H9 (cell line): Measurements from ENCODE around the gene ZNG1F. TPM values are rescaled to one million over a fixed set of nuclear protein-coding genes. Genes with fewer than 3 reads are reported as not detected.
"Not testable (repeated sequence)": the region's sequence is repeated elsewhere in the genome, so short reads cannot be mapped to it uniquely, and the experiment has no call there.

Experiments used
- DNase-seq: peaks from one replicate; pipeline ENCODE4 v3.0.0-alpha.2; 2017
- H2AFZ ChIP-seq: one replicate; pipeline ENCODE4 v1.6.1; 2013; ENCODE audit warnings: mild to moderate bottlenecking, low read length, control low read depth, moderate library complexity
- H2AK5ac ChIP-seq: 2 replicates; pipeline ENCODE4 v1.6.1; 2013; ENCODE audit warnings: low read length, control low read depth, mixed read lengths; ENCODE audit not compliant: insufficient read length
- H2BK120ac ChIP-seq: one replicate; pipeline ENCODE4 v1.6.1; 2013; ENCODE audit warnings: low read depth, mild to moderate bottlenecking, low read length, control low read depth, inconsistent platforms; ENCODE audit not compliant: poor library complexity, severe bottlenecking
- H2BK12ac ChIP-seq: 2 replicates; pipeline ENCODE4 v1.6.1; 2013; ENCODE audit warnings: low read length, control low read depth, mixed read lengths, low read depth; ENCODE audit not compliant: insufficient read length
- H2BK15ac ChIP-seq: 2 replicates; pipeline ENCODE4 v1.6.1; 2013; ENCODE audit warnings: low read depth, low read length, control low read depth
- H2BK20ac ChIP-seq: one replicate; pipeline ENCODE4 v1.6.1; 2013; ENCODE audit warnings: low read depth, mild to moderate bottlenecking, low read length, control low read depth, inconsistent platforms; ENCODE audit not compliant: poor library complexity, severe bottlenecking
- H2BK5ac ChIP-seq: 2 replicates; pipeline ENCODE4 v1.6.1; 2013; ENCODE audit warnings: low read length, control low read depth, mixed read lengths; ENCODE audit not compliant: insufficient read length
- H3K14ac ChIP-seq: 2 replicates; pipeline ENCODE4 v1.6.1; 2013; ENCODE audit warnings: low read length, control low read depth; ENCODE audit not compliant: insufficient read depth
- H3K18ac ChIP-seq: 2 replicates; pipeline ENCODE4 v1.6.1; 2013; ENCODE audit warnings: low read depth, mild to moderate bottlenecking, mixed read lengths, low read length, control low read depth; ENCODE audit not compliant: insufficient read length
- H3K23ac ChIP-seq: 2 replicates; pipeline ENCODE4 v1.6.1; 2013; ENCODE audit warnings: low read length, control low read depth, mixed read lengths, low read depth; ENCODE audit not compliant: insufficient read length
- H3K23me2 ChIP-seq: 2 replicates; pipeline ENCODE4 v1.6.1; 2013; ENCODE audit warnings: low read depth, mild to moderate bottlenecking, mixed read lengths, low read length, control low read depth; ENCODE audit not compliant: insufficient read length, poor library complexity, severe bottlenecking
- H3K27ac ChIP-seq: 2 replicates; pipeline ENCODE4 v1.5.1; 2013; ENCODE audit warnings: low read length, control low read depth, mixed read lengths, low read depth; ENCODE audit not compliant: insufficient read length
- H3K27me3 ChIP-seq: 2 replicates; pipeline ENCODE4 v1.6.1; 2013; ENCODE audit warnings: low read length, control low read depth, inconsistent platforms; ENCODE audit not compliant: insufficient read depth
- H3K4ac ChIP-seq: 2 replicates; pipeline ENCODE4 v1.6.1; 2013; ENCODE audit warnings: low read depth, mild to moderate bottlenecking, control low read depth, inconsistent platforms, low read length, moderate library complexity
- H3K4me1 ChIP-seq: 2 replicates; pipeline ENCODE4 v1.6.1; 2013; ENCODE audit warnings: low read length, control low read depth, inconsistent platforms; ENCODE audit not compliant: insufficient read depth
- H3K4me2 ChIP-seq: 2 replicates; pipeline ENCODE4 v1.6.1; 2013; ENCODE audit warnings: low read length, control low read depth, mixed read lengths; ENCODE audit not compliant: insufficient read length, insufficient read depth
- H3K56ac ChIP-seq: 2 replicates; pipeline ENCODE4 v1.6.1; 2013; ENCODE audit warnings: low read depth, mild to moderate bottlenecking, mixed read lengths, low read length, control low read depth; ENCODE audit not compliant: insufficient read length
- H3K79me1 ChIP-seq: 2 replicates; pipeline ENCODE4 v1.6.1; 2013; ENCODE audit warnings: low read depth, mild to moderate bottlenecking, moderate library complexity, low read length, control low read depth, inconsistent platforms; ENCODE audit not compliant: insufficient read depth, poor library complexity, severe bottlenecking
- H3K79me2 ChIP-seq: 2 replicates; pipeline ENCODE4 v1.6.1; 2013; ENCODE audit warnings: low read length, control low read depth, inconsistent platforms; ENCODE audit not compliant: insufficient read depth
- H3K9ac ChIP-seq: 2 replicates; pipeline ENCODE4 v1.6.1; 2013; ENCODE audit warnings: low read length, control low read depth, mixed read lengths; ENCODE audit not compliant: insufficient read length; ENCODE audit errors: extremely low read depth
- H3K9me3 ChIP-seq: one replicate; pipeline ENCODE4 v1.6.1; 2013; ENCODE audit warnings: low read depth, low read length, inconsistent platforms; ENCODE audit not compliant: control insufficient read depth
- H3T11ph ChIP-seq: one replicate; pipeline ENCODE4 v1.6.1; 2013; ENCODE audit warnings: mild to moderate bottlenecking, low read length, control low read depth, inconsistent platforms
- H4K20me1 ChIP-seq: one replicate; pipeline ENCODE4 v1.6.1; 2013; ENCODE audit not compliant: control insufficient read depth, insufficient read length, insufficient read depth
- H4K5ac ChIP-seq: 2 replicates; pipeline ENCODE4 v1.6.1; 2013; ENCODE audit warnings: low read depth, mild to moderate bottlenecking, mixed read lengths, low read length, control low read depth; ENCODE audit not compliant: insufficient read length
- H4K8ac ChIP-seq: replicated peaks from 2 replicates; pipeline ENCODE4 v1.6.1; 2013; ENCODE audit warnings: low read length, control low read depth, mixed read lengths, low read depth; ENCODE audit not compliant: insufficient read length
- H4K91ac ChIP-seq: 2 replicates; pipeline ENCODE4 v1.6.1; 2013; ENCODE audit warnings: low read depth, mild to moderate bottlenecking, moderate library complexity, mixed read lengths, low read length, control low read depth; ENCODE audit not compliant: insufficient read length
- H3K27ac Mint-ChIP-seq, 3 experiments: 2 replicates in 2 of 3; 3 replicates in 1 of 3; pipeline ENCODE4 v1.8.0; 2020 to 2021; ENCODE audit warnings: mixed read lengths in 3 of 3, mild to moderate bottlenecking in 1 of 3, moderate library complexity in 1 of 3
- H3K27me3 Mint-ChIP-seq: 2 replicates; pipeline ENCODE4 v1.8.0; 2021; ENCODE audit warnings: low read depth, mild to moderate bottlenecking, moderate library complexity, mixed read lengths
- H3K36me3 Mint-ChIP-seq, 3 experiments: 2 replicates in 2 of 3; 3 replicates in 1 of 3; pipeline ENCODE4 v1.8.0; 2020 to 2021; ENCODE audit warnings: low read depth in 3 of 3, mixed read lengths in 3 of 3; ENCODE audit not compliant: insufficient read depth in 1 of 3
- H3K4me1 Mint-ChIP-seq, 2 experiments: 2 replicates each; pipeline ENCODE4 v1.8.0; 2020; ENCODE audit warnings: mixed read lengths in 2 of 2
- H3K4me3 Mint-ChIP-seq, 2 experiments: 2 replicates in 1 of 2; 3 replicates in 1 of 2; pipeline ENCODE4 v1.8.0; 2020 to 2021; ENCODE audit warnings: mild to moderate bottlenecking in 2 of 2, mixed read lengths in 2 of 2, moderate library complexity in 1 of 2
- H3K9me3 Mint-ChIP-seq, 2 experiments: 2 replicates in 1 of 2; 3 replicates in 1 of 2; pipeline ENCODE4 v1.8.0; 2020; ENCODE audit warnings: mild to moderate bottlenecking in 2 of 2, mixed read lengths in 2 of 2, moderate library complexity in 1 of 2
- WGBS: extraction: QIAGEN DNeasy Blood & Tissue Kit; methylation state at CpG from one replicate; pipeline ENCODE4 v1.1.7; 2013; ENCODE audit warnings: missing lambda C conversion rate, low lambda C conversion rate, mixed read lengths; ENCODE audit not compliant: insufficient read length; ENCODE audit errors: extremely low coverage; 5-methylcytosine and 5-hydroxymethylcytosine counted together
- total RNA-seq: library from RNA; stranded (reverse); gene quantifications from 2 replicates; pipeline ENCODE4 v1.2.1, GENCODE V29; 2021

ZNG1F gene
- total RNA-seq, 1 experiment from 2014 or later = 13.4 TPM

DNA sequence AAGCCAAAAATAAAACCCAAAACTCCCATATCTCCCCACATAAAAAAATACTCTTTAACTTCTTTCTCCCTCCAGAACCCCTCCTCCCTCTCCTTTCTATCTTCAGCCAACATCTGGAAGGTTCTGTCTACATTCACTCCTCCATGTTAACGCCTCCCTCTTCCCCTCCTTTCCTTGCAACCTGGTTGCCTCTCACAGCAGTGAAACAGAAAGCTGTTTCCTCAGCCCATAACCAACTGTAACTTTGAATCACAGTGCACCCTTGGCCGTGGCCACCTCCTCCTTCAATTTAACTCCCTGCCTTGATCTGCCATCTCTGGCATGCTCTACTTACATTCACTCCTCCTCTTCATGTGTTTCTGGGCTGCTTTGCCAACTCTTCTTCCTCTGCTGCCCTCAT, 94.1 kb downstream of the ZNG1F start:
- H3K36me3 Mint-ChIP-seq, H3K27me3 ChIP-seq: not testable (repeated sequence)

DNA sequence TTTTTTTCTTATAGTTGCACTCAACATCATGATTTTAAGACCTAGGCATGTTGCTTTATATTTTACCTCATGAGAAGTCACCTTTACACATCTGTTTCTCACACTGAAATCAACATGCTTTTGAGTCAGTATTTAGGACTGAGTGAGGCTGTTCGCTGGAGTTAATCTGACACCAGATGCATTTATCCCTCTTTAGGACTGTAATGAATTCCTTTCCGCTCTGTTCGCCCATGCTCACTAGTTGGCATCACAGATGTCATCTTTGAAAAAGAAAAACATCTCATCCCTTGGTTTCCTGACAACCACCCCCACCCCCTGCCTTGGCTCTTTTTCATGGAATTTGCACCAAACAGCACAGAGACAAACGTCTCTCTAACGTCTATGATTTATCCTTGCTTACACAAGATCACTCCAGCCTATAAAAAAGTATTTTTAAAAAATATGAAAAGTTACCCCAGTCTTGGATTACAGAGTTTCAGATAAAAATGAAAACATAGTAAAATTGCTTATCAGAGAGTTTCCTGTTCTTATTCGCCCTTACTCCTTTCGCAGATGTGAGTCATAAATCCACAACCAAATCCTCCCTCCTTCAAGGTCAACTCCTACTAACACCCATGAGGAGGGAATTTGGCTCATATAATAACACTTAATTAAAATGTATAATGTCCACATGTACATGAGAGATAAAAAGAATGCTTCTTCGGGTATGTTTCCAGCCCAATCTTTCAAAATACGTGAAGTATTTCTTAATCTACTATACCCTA, 94.9 kb downstream of the ZNG1F start:
- peaks cover 58% of the 10 kb centered on the region for H3K27me3 Mint-ChIP-seq
- H3T11ph ChIP-seq, H3K23me2 ChIP-seq, H2BK120ac ChIP-seq, H4K91ac ChIP-seq, H3K23ac ChIP-seq, H3K79me2 ChIP-seq, DNase-seq, H3K36me3 Mint-ChIP-seq, H3K4me2 ChIP-seq, H4K8ac ChIP-seq, H3K27ac Mint-ChIP-seq, H3K9ac ChIP-seq, H3K14ac ChIP-seq, H2BK20ac ChIP-seq, H2BK12ac ChIP-seq, H2BK15ac ChIP-seq, H4K5ac ChIP-seq, H2AK5ac ChIP-seq, H3K18ac ChIP-seq, H3K9me3 ChIP-seq, H3K4me1 ChIP-seq, H2AFZ ChIP-seq, H3K4ac ChIP-seq, H3K4me1 Mint-ChIP-seq, H3K79me1 ChIP-seq, H3K27me3 ChIP-seq, H3K56ac ChIP-seq, H3K27ac ChIP-seq, H4K20me1 ChIP-seq, H2BK5ac ChIP-seq, H3K4me3 Mint-ChIP-seq: not testable (repeated sequence)
- WGBS = no CpG with 5 or more reads among the region's 9 CpGs
- H3K9me3 Mint-ChIP-seq = peaks cover 21 to 24% of the 10 kb centered on the region in 2 experiments

More for the DNA sequence above, 94.1 kb downstream of the ZNG1F start:
- H3K23ac ChIP-seq, H2AK5ac ChIP-seq, H2AFZ ChIP-seq, H4K20me1 ChIP-seq, H3K79me1 ChIP-seq, H3K27ac ChIP-seq, H3K23me2 ChIP-seq, H2BK15ac ChIP-seq, DNase-seq, H3K79me2 ChIP-seq, H3K9me3 ChIP-seq, H2BK12ac ChIP-seq, H3K56ac ChIP-seq, H4K5ac ChIP-seq, H3T11ph ChIP-seq, H2BK5ac ChIP-seq, H3K14ac ChIP-seq, H2BK20ac ChIP-seq, H3K4me2 ChIP-seq, H3K4ac ChIP-seq, H3K4me3 Mint-ChIP-seq, H2BK120ac ChIP-seq, H3K4me1 ChIP-seq, H3K18ac ChIP-seq, H3K27ac Mint-ChIP-seq, H3K9ac ChIP-seq, H4K91ac ChIP-seq, H3K4me1 Mint-ChIP-seq, H4K8ac ChIP-seq: not testable (repeated sequence)
- Mint-ChIP-seq H3K27me3 (peaks cover 56% of the 10 kb centered on the region), H3K9me3 (peaks cover 22 to 24% of the 10 kb centered on the region in 2 experiments)
- no CpG with 5 or more reads among the region's 2 CpGs for WGBS
